Measurements from ENCODE around the gene MDP1. TPM values are rescaled to one million over a fixed set of nuclear protein-coding genes. Genes with fewer than 3 reads are reported as not detected.

Gene MDP1
- total RNA-seq, 6 experiments from 2014 or later: 9.8 to 14.4 (median 12.3) TPM

DNA sequence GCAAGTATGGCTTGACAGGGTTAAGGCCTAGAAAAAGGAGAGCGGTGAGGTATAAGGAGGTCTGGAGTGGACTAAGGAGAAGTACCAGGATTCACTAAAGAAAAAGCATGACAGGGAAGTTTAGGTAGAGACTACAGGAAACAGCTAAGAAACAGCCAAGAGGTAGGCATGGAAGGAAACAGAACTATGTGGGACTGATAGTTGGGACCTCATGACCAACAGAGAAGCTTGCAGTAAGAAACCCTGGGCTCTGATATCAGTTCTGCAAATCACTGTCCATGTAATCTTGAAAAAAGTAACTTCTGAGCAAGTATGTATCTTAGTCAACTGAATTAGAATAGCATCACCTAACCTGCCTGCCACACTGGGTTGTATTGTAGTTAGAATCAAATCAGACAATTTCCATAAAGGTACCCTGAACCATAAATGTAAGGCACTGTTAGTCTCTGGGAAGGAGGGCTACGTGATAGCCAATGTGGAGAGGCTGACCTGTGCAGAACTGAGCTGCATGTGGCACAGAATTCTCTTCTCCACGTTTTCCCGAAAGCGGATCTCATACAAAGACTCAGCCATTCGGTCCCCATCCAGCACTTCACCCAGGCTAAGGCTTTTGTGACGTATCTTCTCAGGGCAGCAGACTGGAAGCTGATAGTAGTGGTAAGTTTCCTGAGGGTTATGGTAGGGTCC is 21.5 kb downstream of the MDP1 start:
- H3K9me3 Mint-ChIP-seq: no peaks in the 10 kb centered on the region
- H3K4me3 Mint-ChIP-seq: peak overlapping the region; percentile 96
- H3K27me3 Mint-ChIP-seq (ENCODE audit: insufficient read depth): no peaks in the 10 kb centered on the region; the same call in none of the 2 replicates
- no peak for DNase-seq
- H3K27ac Mint-ChIP-seq: peak overlapping the region; percentile 95
- peaks cover 58% of the 10 kb centered on the region for H3K4me1 Mint-ChIP-seq (ENCODE audit: low read depth)
- H3K36me3 Mint-ChIP-seq (ENCODE audit: low read depth): peaks cover 36% of the 10 kb centered on the region
- TF ChIP-seq, protein P1, sequence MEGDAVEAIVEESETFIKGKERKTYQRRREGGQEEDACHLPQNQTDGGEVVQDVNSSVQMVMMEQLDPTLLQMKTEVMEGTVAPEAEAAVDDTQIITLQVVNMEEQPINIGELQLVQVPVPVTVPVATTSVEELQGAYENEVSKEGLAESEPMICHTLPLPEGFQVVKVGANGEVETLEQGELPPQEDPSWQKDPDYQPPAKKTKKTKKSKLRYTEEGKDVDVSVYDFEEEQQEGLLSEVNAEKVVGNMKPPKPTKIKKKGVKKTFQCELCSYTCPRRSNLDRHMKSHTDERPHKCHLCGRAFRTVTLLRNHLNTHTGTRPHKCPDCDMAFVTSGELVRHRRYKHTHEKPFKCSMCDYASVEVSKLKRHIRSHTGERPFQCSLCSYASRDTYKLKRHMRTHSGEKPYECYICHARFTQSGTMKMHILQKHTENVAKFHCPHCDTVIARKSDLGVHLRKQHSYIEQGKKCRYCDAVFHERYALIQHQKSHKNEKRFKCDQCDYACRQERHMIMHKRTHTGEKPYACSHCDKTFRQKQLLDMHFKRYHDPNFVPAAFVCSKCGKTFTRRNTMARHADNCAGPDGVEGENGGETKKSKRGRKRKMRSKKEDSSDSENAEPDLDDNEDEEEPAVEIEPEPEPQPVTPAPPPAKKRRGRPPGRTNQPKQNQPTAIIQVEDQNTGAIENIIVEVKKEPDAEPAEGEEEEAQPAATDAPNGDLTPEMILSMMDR (IDR thresholded peaks at IDR 0.05): no peak

DNA sequence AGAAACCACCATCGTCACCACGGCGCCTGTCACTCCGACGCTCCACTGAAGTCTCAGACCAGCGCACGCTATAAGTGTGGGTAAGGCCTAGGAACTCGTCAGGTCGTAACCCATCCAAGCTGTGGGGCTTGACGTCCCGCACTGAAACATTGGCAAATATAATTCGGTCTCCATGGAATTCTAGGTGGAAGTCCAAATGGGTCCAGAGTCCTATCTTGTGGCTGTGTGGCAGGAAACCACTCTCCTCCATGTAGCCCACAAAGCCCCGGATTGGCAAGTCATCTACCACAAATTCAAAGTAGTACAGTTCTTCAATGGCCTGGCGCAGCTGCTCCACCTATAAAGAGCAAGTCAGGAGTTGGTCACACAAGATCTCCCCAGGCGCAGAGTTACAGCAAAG is 22.9 kb downstream of the MDP1 start:
- Mint-ChIP-seq H3K4me1 (ENCODE audit: low read depth) (peaks cover 55% of the 10 kb centered on the region), H3K27me3 (ENCODE audit: insufficient read depth) (no peaks in the 10 kb centered on the region; the same call in none of the 2 replicates), H3K36me3 (ENCODE audit: low read depth) (peaks cover 25% of the 10 kb centered on the region), H3K27ac (no peak overlapping the region), H3K4me3 (no peak overlapping the region), H3K9me3 (no peaks in the 10 kb centered on the region)
- TF ChIP-seq, protein P1 (IDR thresholded peaks at IDR 0.05): no peak
- DNase-seq: no peak

DNA sequence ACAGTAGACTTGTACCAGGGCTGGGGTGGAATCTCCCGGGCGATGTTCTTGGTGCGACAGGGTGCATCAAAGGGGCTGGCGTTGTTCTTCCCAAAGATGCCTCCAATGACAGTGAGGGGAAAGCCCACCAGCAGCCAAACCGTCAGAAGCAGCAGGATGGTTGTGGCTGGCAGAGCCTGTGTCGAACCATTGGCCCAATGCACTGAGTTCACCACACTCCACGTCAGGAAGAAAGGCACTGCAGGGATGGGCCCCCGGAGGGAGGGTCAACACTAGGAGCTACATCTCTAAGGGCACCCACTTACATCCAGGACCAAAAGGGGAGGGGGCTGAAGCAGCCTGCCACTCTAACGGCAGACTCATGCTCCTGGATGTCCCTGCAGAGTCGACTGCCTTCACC is 25.4 kb downstream of the MDP1 start:
- no peaks in the 10 kb centered on the region; the same call in none of the 2 replicates for H3K27me3 Mint-ChIP-seq (ENCODE audit: insufficient read depth)
- TF ChIP-seq, protein P1 (IDR thresholded peaks at IDR 0.05): no peak
- peaks cover 31% of the 10 kb centered on the region for H3K36me3 Mint-ChIP-seq (ENCODE audit: low read depth)
- no peak overlapping the region for H3K4me3 Mint-ChIP-seq
- H3K9me3 Mint-ChIP-seq: no peaks in the 10 kb centered on the region
- H3K27ac Mint-ChIP-seq: no peak overlapping the region; the same call in 1 of the 2 replicates
- H3K4me1 Mint-ChIP-seq (ENCODE audit: low read depth): peaks cover 53% of the 10 kb centered on the region
- DNase-seq: no peak

DNA sequence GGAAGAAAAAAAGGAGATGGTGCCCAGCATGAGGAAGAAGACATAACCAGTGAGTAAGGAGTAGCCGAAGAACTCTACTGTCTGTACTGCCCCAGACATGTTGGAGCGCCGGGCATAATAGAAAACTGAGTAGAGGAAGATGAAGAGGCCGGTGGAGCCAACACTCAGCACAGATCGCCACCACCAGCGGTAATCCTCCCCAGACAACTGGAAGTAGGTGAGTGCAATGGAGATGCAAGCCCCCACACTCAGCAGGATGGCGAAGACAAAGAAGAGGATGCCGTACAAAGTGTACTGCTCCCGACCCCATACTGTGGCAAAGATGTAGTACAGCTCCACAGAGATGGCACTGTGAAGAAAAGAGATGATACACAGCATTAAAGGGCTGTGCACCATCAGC is 26.4 kb downstream of the MDP1 start:
- Mint-ChIP-seq H3K4me1 (ENCODE audit: low read depth) (peaks cover 48% of the 10 kb centered on the region), H3K27ac (peak overlapping the region; percentile 92), H3K36me3 (ENCODE audit: low read depth) (peaks cover 29% of the 10 kb centered on the region), H3K27me3 (ENCODE audit: insufficient read depth) (no peaks in the 10 kb centered on the region; the same call in 1 of the 2 replicates), H3K4me3 (peak overlapping the region; percentile 90), H3K9me3 (no peaks in the 10 kb centered on the region)
- TF ChIP-seq, protein P1 (IDR thresholded peaks at IDR 0.05): no peak
- DNase-seq: no peak

DNA sequence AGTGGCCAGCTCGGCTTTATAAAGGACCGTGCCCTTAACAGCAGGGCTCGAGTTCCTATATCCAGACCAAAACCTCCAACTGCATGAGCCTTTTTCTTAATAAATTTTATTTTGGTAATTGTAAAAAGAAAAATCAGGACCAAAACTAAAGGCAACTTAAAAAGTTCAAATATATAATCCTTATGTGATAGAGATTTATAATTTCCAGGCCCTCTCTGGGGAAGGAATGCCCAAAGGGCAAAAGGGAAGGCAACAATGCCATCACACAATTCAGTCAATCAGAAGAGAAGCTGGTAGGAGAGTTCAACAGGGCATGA is 26.8 kb downstream of the MDP1 start:
- Mint-ChIP-seq H3K27me3 (ENCODE audit: insufficient read depth) (peaks cover 2% of the 10 kb centered on the region), H3K36me3 (ENCODE audit: low read depth) (peaks cover 26% of the 10 kb centered on the region), H3K9me3 (no peaks in the 10 kb centered on the region), H3K27ac (peak overlapping the region; percentile 92), H3K4me1 (ENCODE audit: low read depth) (peaks cover 44% of the 10 kb centered on the region), H3K4me3 (peak overlapping the region; percentile 90)
- TF ChIP-seq, protein P1 (IDR thresholded peaks at IDR 0.05): no peak
- no peak for DNase-seq
